ENCODE measurements around the gene DPYD.

GRCh38 chr1:97245026-97245425 is 675.8 kb downstream of the DPYD start:
- TF ChIP-seq YY1 (IDR thresholded peaks at IDR 0.05; ENCODE audit: insufficient read depth, insufficient read length) (no peak), SUZ12 (IDR thresholded peaks at IDR 0.05; ENCODE audit: extremely low read depth, insufficient read depth, insufficient read length) (no peak)
